ENCODE data around the gene PHC2. TPM values are rescaled to one million over a fixed set of nuclear protein-coding genes. Genes with fewer than 3 reads are reported as not detected.

PHC2 gene
- total RNA-seq, 1 donor from 2014 or later = 222 TPM

DNA sequence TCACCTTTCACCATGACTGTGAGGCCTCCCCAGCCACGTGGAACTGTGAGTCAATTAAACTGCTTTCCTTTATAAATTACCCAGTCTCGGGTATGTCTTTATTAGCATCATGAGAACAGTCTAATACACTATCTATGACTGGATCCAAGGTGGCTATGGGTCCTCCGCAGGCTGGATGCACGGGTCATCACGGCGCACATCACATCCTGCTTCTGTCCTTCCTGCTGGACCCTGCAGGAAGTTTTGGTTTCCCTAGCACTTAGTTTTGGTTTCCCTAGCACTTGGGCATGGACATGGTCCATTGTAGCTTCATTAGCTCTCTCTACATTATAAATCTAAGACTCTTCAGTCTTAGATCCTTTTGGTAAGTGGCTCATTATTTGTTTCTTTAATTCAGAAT lies 14.2 kb upstream of the PHC2 start:
- TF ChIP-seq, protein P1, sequence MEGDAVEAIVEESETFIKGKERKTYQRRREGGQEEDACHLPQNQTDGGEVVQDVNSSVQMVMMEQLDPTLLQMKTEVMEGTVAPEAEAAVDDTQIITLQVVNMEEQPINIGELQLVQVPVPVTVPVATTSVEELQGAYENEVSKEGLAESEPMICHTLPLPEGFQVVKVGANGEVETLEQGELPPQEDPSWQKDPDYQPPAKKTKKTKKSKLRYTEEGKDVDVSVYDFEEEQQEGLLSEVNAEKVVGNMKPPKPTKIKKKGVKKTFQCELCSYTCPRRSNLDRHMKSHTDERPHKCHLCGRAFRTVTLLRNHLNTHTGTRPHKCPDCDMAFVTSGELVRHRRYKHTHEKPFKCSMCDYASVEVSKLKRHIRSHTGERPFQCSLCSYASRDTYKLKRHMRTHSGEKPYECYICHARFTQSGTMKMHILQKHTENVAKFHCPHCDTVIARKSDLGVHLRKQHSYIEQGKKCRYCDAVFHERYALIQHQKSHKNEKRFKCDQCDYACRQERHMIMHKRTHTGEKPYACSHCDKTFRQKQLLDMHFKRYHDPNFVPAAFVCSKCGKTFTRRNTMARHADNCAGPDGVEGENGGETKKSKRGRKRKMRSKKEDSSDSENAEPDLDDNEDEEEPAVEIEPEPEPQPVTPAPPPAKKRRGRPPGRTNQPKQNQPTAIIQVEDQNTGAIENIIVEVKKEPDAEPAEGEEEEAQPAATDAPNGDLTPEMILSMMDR (IDR thresholded peaks at IDR 0.05) = no peak
- intact Hi-C loops (cut with DNase I) = no loop called here
- H3K4me3 ChIP-seq = no peak overlapping the region
- no peaks in the 10 kb centered on the region for H3K27me3 ChIP-seq
- DNase-seq (ENCODE audit: low spot score in 2 of 2) = no peak
- H3K36me3 ChIP-seq = no peaks in the 10 kb centered on the region
- H3K27ac ChIP-seq = no peak overlapping the region
- no peaks in the 10 kb centered on the region for H3K4me1 ChIP-seq
- H3K9me3 ChIP-seq = no peaks in the 10 kb centered on the region

DNA sequence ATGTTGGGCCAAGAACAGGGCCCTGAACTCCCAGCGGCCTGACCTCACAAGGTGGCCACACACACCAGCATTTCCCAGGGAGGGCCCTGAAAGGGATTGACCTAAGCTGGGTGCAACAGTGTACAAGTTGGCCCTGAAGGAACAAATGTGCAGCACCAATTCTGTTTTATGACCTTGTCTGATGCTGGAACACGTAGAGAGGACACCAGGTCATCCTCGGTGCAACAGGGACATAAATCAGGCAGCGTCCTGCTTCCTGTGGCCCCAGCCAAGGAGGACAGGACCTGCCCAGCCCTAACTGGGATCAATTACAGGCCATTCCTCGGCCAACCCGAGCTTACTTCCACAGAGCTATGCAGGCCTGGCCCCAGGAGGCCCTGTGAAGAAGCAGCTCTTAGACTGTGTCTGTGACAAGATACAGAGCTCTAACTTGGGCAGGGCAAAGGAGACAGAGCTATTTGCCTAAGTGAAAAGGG lies 12.8 kb upstream of the PHC2 start:
- TF ChIP-seq, protein P1 (IDR thresholded peaks at IDR 0.05) = no peak
- H3K4me3 ChIP-seq = no peak overlapping the region
- no peaks in the 10 kb centered on the region for H3K27me3 ChIP-seq
- no peak for DNase-seq (ENCODE audit: low spot score in 2 of 2)
- no peaks in the 10 kb centered on the region for H3K36me3 ChIP-seq
- H3K27ac ChIP-seq = no peak overlapping the region
- intact Hi-C loops (cut with DNase I) = no loop called here
- H3K9me3 ChIP-seq = no peaks in the 10 kb centered on the region
- no peaks in the 10 kb centered on the region for H3K4me1 ChIP-seq

DNA sequence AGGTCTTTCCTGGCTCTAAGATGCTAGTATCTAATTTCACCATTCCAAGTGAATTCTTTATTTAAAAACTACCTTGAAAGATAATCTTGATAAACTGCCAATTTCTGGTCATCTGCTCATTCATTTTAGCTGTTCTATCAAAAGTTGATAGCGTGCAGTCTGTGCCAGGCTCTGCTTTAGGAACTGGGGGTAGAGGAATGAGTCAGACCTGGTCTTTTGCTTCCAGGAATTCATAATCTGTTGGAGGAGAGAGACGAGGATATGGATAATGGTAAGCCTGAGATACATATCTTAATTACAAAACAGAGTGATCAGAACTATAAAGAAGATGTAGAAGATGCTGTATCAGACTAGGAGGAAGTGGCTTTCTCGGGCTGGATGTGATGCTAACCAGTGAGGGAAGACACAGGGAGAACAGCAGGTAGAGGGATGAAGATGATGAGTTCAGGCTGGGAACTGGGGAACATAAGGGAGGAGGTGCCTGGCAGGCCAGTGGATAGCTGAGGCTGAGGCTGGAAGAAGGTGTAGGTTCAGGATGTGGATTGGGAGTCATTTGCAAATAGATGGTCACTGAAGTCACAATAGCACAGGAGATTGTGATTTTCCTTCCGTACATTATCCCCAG lies 12.3 kb upstream of the PHC2 start:
- H3K9me3 ChIP-seq = no peaks in the 10 kb centered on the region
- H3K4me3 ChIP-seq = no peak overlapping the region
- no peak for DNase-seq (ENCODE audit: low spot score in 2 of 2)
- H3K4me1 ChIP-seq = no peaks in the 10 kb centered on the region
- TF ChIP-seq, protein P1 (IDR thresholded peaks at IDR 0.05) = no peak
- H3K27me3 ChIP-seq = no peaks in the 10 kb centered on the region
- intact Hi-C loops (cut with DNase I) = no loop called here
- H3K27ac ChIP-seq = no peak overlapping the region
- H3K36me3 ChIP-seq = no peaks in the 10 kb centered on the region

- no peaks in the 10 kb centered on the region for H3K4me1 ChIP-seq
- H3K27ac ChIP-seq = no peak overlapping the region
- no peaks in the 10 kb centered on the region for H3K9me3 ChIP-seq
- no peak overlapping the region for H3K4me3 ChIP-seq
- no peaks in the 10 kb centered on the region for H3K36me3 ChIP-seq
- TF ChIP-seq, protein P1 (IDR thresholded peaks at IDR 0.05) = no peak
- no peak for DNase-seq (ENCODE audit: low spot score in 2 of 2)
- intact Hi-C loops (cut with DNase I) = no loop called here
- no peaks in the 10 kb centered on the region for H3K27me3 ChIP-seq
These were observed 11.2 kb upstream of the PHC2 start for GRCh38 chr1:33442141-33442540.

GRCh38 chr1:33441088-33441745 lies 10.3 kb upstream of the PHC2 start:
- intact Hi-C loops (cut with DNase I) = no loop called here
- no peaks in the 10 kb centered on the region for H3K27me3 ChIP-seq
- no peak overlapping the region for H3K27ac ChIP-seq
- no peaks in the 10 kb centered on the region for H3K36me3 ChIP-seq
- no peak for DNase-seq (ENCODE audit: low spot score in 2 of 2)
- no peaks in the 10 kb centered on the region for H3K9me3 ChIP-seq
- H3K4me3 ChIP-seq = no peak overlapping the region
- TF ChIP-seq, protein P1 (IDR thresholded peaks at IDR 0.05) = no peak
- no peaks in the 10 kb centered on the region for H3K4me1 ChIP-seq

Measured in ascending aorta (tissue), 2 donors.